ENCODE measurements around the gene IRX5. TPM values are rescaled to one million over a fixed set of nuclear protein-coding genes. Genes with fewer than 3 reads are reported as not detected.

The IRX5 gene
- total RNA-seq, 1 donor from 2014 or later: 0.47 TPM

- intact Hi-C loops (cut with micrococcal nuclease): loop anchor here (10.0 kb wide), 1 partner anchor 644 kb away; the partner anchor contains the start of gene IRX3
- DNase-seq: peak; percentile 89
- ATAC-seq: peak; percentile 64
These were observed 2.1 kb upstream of the IRX5 start for GRCh38 chr16:54928411-54929089.

DNA sequence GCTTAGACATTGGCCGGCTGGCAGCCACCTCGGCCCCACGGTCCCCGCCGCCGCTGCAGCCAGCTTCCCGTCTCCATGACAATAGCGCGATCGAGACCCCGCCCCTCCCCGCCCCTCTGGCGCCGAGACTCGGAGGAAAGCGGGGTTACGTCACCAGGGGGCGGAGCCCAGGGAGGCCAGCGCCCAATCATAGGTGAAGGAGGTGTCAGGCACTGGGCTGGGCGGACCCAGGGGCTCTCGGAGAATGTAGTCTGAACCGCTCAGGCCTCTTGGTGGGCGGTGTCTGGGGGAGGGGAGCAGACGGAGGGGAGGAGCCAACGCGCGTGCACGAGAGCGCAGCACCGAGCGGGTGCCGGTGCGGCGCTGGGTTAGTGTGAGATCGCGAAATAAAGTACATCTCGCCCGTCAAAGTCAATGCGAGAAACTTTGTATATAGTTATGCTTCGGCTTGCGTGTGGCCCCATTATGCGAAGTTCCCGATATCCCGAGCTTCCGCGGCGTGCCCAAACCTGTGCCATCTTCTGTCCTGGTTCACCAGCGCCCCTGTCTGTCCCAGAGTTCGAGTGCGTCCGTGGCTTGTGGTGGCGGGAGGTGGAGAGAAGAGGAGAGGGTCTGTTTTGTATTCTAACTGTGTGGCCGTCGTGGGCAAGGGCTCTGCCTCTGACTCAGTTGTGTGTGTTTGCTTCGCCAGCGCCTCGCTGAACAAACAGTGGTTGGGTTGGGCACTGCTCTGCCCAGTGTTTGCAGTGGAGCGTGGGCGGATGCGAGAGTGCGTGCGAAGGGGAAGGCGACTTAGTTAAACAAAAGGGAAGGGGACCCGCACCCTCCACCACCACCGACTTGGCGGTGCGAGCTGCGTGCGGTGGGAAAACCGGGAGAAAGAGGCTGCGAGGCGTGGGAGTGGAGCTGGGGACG, 1.3 kb upstream of the IRX5 start:
- DNase-seq (peak; percentile 100), ATAC-seq (peak; percentile 88)
- intact Hi-C loops (cut with micrococcal nuclease): loop anchor here (10.0 kb wide), 1 partner anchor 645 kb away; the partner anchor contains the start of gene IRX3

- ATAC-seq: no peak
These were observed 129 bp downstream of the IRX5 start for GRCh38 chr16:54930869-54931119.

GRCh38 chr16:54931120-54932014, 702 bp downstream of the IRX5 start:
- intact Hi-C loops (cut with micrococcal nuclease): no loop called here
- peak; percentile 65 for DNase-seq
- no peak for ATAC-seq

More at GRCh38 chr16:54930869-54931119, 129 bp downstream of the IRX5 start:
- DNase-seq: no peak
- intact Hi-C loops (cut with micrococcal nuclease): no loop called here

GRCh38 chr16:54932021-54932660, 1.5 kb downstream of the IRX5 start:
- intact Hi-C loops (cut with micrococcal nuclease): no loop called here
- ATAC-seq (no peak), DNase-seq (peak; percentile 50)

DNA sequence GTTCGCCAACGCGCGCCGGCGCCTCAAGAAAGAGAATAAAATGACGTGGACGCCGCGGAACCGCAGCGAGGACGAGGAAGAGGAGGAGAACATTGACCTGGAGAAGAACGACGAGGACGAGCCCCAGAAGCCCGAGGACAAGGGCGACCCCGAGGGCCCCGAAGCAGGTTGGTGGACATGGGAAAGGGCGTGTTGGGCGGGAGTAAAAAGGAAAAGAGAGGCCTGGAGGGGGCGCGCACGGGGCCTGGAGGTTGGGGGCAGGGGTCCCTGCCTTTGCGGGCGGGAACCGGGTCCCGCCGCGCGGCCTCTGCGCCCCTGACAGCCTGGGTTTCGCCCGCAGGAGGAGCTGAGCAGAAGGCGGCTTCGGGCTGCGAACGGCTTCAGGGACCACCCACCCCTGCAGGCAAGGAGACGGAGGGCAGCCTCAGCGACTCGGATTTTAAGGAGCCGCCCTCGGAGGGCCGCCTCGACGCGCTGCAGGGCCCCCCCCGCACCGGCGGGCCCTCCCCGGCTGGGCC, 2.1 kb downstream of the IRX5 start:
- intact Hi-C loops (cut with micrococcal nuclease): no loop called here
- no peak for DNase-seq

GRCh38 chr16:54933281-54934011, 2.8 kb downstream of the IRX5 start:
- intact Hi-C loops (cut with micrococcal nuclease): no loop called here
- no peak for ATAC-seq
- DNase-seq: peak; percentile 31

More for the DNA sequence above, 2.1 kb downstream of the IRX5 start:
- ATAC-seq: no peak

DNA sequence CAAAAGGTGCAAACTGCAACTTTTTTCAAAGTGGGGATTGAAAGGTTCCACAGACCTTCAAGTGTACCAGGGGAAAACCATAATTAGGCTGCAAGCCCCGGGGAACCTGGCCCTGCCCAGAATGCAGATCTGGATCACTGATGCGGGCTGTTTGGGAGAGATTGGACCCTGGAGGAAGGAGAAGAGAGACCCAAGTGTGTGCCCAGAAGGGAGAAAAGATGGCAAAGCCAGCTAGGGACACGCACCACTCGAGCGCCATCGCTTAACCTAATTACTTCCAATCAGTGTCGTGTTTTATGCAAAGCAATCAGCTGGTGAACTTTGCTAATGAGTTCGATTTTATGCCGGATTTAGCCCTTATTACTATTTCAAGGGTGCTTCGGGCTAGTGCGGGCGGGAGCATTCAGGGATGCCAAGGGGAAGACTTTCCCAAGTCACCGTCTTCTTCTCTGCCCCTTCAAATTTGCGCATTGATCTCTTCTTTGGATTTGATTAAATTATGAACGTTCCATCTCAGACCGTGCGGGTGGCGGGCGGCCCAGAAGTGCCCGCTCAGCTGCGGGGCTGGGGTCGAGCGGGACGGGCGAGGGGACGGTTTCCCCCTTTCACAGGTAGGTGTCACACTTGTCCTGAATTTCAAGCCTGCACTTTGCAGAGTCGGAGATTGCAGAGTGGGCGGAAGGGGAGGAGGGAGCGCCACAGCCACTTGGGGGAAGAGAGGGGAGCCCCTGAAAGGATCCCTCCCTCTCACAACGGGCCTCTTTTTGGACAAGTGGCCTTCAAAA, 4.0 kb downstream of the IRX5 start:
- intact Hi-C loops (cut with micrococcal nuclease): no loop called here
- DNase-seq (peak; percentile 34), ATAC-seq (peak; percentile 9)

DNA sequence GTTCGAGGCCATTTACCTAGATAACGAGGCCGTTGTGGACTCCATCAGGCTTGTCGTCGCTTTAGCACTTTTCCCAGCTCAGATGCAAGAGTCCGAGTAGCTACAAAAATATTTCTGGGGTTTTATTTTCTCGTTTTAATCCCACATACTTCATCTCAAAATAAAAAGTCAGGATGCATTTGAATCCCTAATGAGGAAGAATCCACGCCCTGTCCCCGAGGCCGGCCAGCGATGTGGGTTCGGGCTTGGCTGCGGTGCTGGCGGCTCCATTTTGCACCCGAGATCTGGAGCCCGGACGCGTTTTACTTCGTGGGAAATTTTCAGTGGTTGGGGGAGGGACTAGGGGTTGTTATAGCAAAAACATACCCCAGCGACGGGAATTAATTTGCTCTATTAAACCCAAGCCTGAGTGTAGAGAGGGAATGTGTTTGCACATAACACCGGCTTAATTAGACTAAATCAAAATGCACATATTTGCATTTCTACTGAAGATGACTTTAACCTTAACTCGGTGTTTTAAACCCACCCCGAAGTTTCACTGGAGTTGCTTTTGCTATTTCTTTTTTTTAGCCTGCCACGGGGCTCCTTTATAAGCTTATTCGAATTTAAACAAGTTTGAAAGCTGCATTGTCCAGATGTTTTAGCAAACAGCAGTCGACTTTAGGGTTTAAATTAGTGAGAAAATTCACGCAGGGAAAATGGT, 4.8 kb downstream of the IRX5 start:
- no peak for ATAC-seq
- intact Hi-C loops (cut with micrococcal nuclease): no loop called here
- no peak for DNase-seq

GRCh38 chr16:54936201-54936978, 5.7 kb downstream of the IRX5 start:
- DNase-seq (peak; percentile 54), ATAC-seq (peak; percentile 19)
- intact Hi-C loops (cut with micrococcal nuclease): no loop called here

DNA sequence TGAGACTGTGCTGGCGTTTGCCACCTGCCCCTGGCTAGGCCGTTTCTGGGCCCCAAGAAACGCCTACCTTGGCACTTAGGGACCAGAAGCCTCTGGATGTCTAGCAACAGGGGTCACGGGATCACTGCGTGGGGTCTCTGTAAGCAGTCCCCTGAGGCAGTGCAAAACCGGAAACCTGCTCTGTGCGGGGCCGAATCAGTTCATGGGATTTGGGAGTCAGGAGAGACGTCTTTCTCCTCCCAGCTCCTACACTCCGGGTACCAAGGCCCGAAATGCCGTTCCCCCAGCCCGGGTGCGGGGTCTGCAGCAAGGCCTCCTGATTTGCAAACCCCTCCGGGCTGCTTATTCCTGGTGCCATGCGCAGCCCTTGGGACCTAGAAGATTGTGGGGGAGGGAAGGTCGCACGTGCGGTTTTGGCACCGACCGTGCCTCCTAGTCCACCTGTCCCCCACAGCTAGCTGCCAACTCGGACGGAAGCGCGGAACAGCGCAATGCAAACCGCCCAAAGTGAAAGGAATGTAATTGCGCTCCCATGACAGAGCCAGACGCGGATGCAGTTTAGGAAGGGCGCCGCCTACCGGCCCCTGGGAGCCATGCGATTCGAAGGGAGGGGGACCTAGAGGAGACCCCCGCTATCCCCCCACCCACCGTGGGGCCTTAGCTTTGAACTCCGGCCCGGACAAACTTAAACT, 6.5 kb downstream of the IRX5 start:
- intact Hi-C loops (cut with micrococcal nuclease): no loop called here
- DNase-seq: peak; percentile 68
- peak; percentile 61 for ATAC-seq

- ATAC-seq (peak; percentile 1), DNase-seq (no peak)
- intact Hi-C loops (cut with micrococcal nuclease): no loop called here
These were observed 7.1 kb downstream of the IRX5 start for GRCh38 chr16:54937671-54938211.

GRCh38 chr16:54938212-54939028, 7.8 kb downstream of the IRX5 start:
- ATAC-seq (no peak), DNase-seq (peak; percentile 40)
- intact Hi-C loops (cut with micrococcal nuclease): no loop called here

DNA sequence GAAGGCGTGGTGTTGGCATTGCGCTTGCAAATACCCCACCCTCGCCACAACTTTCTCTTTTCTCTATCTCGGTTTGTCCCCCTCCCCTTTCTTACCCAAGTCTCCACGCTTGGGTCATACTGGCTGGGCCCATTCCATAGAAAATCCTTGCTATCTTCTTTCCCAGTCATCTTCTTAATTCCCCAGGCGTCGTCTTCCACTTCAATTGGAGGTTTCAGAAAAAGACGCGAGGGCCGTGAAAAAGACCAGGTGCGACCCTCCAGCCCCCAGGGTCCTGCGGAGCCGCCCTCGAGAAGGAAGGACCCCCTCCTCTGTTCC, 8.3 kb downstream of the IRX5 start:
- no peak for ATAC-seq
- intact Hi-C loops (cut with micrococcal nuclease): no loop called here
- DNase-seq: no peak

Data from left ventricle myocardium superior (tissue), 1 donor.